ENCODE results near the gene YWHAE.
"Not testable (repeated sequence)": the region's sequence is repeated elsewhere in the genome, so short reads cannot be mapped to it uniquely, and the experiment has no call there.

Gene YWHAE

DNA sequence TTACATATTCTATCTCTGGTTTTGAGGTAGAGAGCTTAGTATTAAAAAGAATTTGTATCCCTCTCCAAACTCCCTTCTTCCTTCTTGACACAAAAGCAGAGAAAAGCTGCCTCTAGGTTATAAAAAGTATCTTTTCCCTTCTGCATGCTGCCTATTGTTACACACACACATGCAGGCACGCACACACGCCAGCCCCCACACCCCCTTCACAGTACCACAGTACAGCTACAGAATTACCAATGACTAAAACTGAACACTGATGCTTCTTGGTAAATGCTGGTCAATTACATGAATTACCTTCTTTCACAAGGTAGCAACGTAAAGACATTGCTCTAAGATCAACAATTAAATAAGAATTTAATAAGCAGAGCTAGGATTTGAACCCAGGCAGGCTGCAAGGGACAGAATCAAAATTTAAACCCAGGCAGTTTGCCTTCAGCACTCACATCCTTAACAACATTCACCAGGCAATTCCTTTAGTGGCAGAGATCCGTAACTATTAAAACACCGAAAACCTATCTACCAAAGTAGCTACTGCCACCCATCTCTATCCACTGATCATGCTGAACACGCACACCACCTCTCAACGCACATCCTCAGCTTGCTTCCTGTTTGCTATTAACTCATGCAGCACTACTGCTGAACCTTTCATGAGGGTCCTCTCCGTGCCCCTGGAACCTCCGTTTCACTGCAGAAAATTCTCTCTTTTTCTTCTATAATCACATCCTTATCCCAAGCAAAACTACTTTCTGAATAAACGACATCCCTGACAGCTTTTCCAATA, 37.8 kb downstream of the YWHAE start:
- no peak for DNase-seq (ENCODE audit: low read depth)
- H3K4me3 ChIP-seq (ENCODE audit: low read length): no peak overlapping the region
- no peak for TF ChIP-seq CTCF (conservative IDR thresholded peaks at IDR 0.05; ENCODE audit: low read length)

DNA sequence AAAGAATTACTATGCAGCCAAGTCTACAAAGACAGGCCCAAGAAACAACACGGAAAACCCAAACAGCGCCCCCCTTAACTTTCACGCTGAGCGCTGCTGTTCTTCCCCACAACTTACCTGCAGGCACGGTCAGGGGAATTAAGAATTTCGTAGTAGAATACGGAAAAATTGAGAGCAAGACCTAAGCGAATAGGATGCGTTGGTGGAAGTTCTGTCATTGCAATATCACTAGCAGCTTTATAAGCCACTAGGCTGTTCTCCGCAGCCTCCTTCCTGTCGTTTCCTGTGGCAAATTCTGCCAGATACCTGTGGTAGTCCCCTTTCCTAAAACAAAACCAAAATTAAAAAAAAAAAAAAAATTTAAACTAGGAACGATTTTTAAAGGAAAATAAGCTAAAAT, 39.0 kb downstream of the YWHAE start:
- H3K4me3 ChIP-seq (ENCODE audit: low read length): no peak overlapping the region
- no peak for TF ChIP-seq CTCF (conservative IDR thresholded peaks at IDR 0.05; ENCODE audit: low read length)
- no peak for DNase-seq (ENCODE audit: low read depth)

- H3K4me3 ChIP-seq (ENCODE audit: low read length): not testable (repeated sequence)
- peak; percentile 48 for DNase-seq (ENCODE audit: low read depth)
Measured at GRCh38 chr17:1360315-1360714, 39.7 kb downstream of the YWHAE start.

DNA sequence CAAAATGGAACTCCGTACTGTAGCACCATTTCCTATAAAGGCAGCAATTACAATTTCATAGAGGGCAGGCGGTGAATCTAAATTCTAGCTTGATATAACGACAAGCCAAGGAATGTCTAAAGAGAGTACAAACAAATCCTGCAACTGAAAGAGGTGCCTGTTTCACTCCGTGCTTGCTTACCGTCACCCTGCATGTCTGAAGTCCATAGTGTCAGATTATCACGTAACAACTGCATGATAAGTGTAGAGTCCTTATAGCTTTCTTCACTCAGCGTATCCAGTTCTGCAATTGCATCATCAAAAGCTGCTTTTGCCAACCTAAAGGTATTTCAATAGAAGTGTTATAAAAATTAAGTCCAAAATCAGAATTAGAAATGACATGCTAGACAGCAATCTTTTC, 46.0 kb downstream of the YWHAE start:
- H3K4me3 ChIP-seq (ENCODE audit: low read length): no peak overlapping the region
- no peak for TF ChIP-seq CTCF (conservative IDR thresholded peaks at IDR 0.05; ENCODE audit: low read length)
- DNase-seq (ENCODE audit: low read depth): no peak

DNA sequence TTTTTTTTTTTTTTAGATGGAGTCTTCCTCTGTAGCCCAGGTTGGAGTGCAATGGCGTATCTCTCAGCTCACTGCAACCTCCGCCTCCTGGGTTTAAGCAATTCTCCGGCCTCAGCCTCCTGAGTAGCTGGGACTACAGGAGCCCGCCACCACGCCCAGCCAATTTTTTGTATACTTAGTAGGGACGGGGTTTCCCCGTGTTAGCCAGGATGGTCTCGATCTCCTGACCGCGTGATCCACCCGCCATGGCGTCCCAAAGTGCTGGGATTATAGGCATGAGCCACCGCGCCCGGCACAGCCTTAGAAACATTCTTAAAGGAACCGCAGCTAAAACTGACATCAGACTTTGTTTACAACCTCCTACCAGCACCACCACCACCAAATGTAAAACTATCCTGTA, 47.5 kb downstream of the YWHAE start:
- not testable (repeated sequence) for DNase-seq (ENCODE audit: low read depth); H3K4me3 ChIP-seq (ENCODE audit: low read length)

GRCh38 chr17:1351971-1352370, 48.1 kb downstream of the YWHAE start:
- TF ChIP-seq CTCF (conservative IDR thresholded peaks at IDR 0.05; ENCODE audit: low read length): no peak
- DNase-seq (ENCODE audit: low read depth): no peak
- no peak overlapping the region for H3K4me3 ChIP-seq (ENCODE audit: low read length)

- no peak overlapping the region for H3K4me3 ChIP-seq (ENCODE audit: low read length)
Measured at GRCh38 chr17:1351275-1351674, 48.7 kb downstream of the YWHAE start.

More at GRCh38 chr17:1351275-1351674, 48.7 kb downstream of the YWHAE start:
- DNase-seq (ENCODE audit: low read depth): no peak
- TF ChIP-seq CTCF (conservative IDR thresholded peaks at IDR 0.05; ENCODE audit: low read length): no peak

Measured in AG10803 (cell line).